Ectodermal cell (in vitro differentiated cells): ENCODE measurements around the gene CDH4.

Experiments
- H3K27ac ChIP-seq: 2 replicates; pipeline ENCODE4 v1.7.0; 2013; ENCODE audit warnings: mild to moderate bottlenecking, low read depth, low read length; ENCODE audit not compliant: insufficient read depth, poor library complexity, severe bottlenecking
- H3K27me3 ChIP-seq: 2 replicates; pipeline ENCODE4 v1.7.0; 2013; ENCODE audit warnings: mild to moderate bottlenecking, low read length; ENCODE audit not compliant: insufficient read depth, control insufficient read depth, poor library complexity, severe bottlenecking
- H3K36me3 ChIP-seq: one replicate; pipeline ENCODE4 v1.7.0; 2013; ENCODE audit warnings: low read length; ENCODE audit not compliant: control insufficient read depth, insufficient read depth
- H3K4me1 ChIP-seq: one replicate; pipeline ENCODE4 v1.7.0; 2013; ENCODE audit warnings: low read length; ENCODE audit not compliant: control insufficient read depth, insufficient read depth
- H3K4me3 ChIP-seq: 2 replicates; pipeline ENCODE4 v1.7.0; 2013; ENCODE audit warnings: low read depth, low read length, control low read depth; ENCODE audit not compliant: insufficient read depth
- H3K9me3 ChIP-seq: 2 replicates; pipeline ENCODE4 v1.7.0; 2013; ENCODE audit warnings: mild to moderate bottlenecking, low read length, moderate library complexity; ENCODE audit not compliant: control insufficient read depth
- WGBS, 2 experiments: methylation state at CpG; one replicate each; pipeline ENCODE4 v1.1.7; 2013; ENCODE audit warnings: missing lambda C conversion rate in 2 of 2; 5-methylcytosine and 5-hydroxymethylcytosine counted together

The CDH4 gene

GRCh38 chr20:61600016-61600415, 348.0 kb downstream of the CDH4 start:
- H3K27ac ChIP-seq: no peak overlapping the region

GRCh38 chr20:61601361-61601760, 349.3 kb downstream of the CDH4 start:
- Histone ChIP-seq H3K4me1 (peaks cover 12% of the 10 kb centered on the region), H3K36me3 (no peaks in the 10 kb centered on the region), H3K4me3 (no peak overlapping the region), H3K27me3 (no peaks in the 10 kb centered on the region), H3K27ac (no peak overlapping the region), H3K9me3 (no peaks in the 10 kb centered on the region)
- WGBS, 2 experiments: 95 to 96% methylated on average over 12 of the region's 12 CpGs

More at GRCh38 chr20:61600016-61600415, 348.0 kb downstream of the CDH4 start:
- 95 to 96% methylated on average over 16 of the region's 16 CpGs for WGBS, 2 experiments
- Histone ChIP-seq H3K4me1 (peaks cover 12% of the 10 kb centered on the region), H3K4me3 (no peak overlapping the region), H3K27me3 (no peaks in the 10 kb centered on the region), H3K36me3 (no peaks in the 10 kb centered on the region), H3K9me3 (no peaks in the 10 kb centered on the region)

GRCh38 chr20:61601853-61602252, 349.8 kb downstream of the CDH4 start:
- Histone ChIP-seq H3K27me3 (no peaks in the 10 kb centered on the region), H3K4me3 (no peak overlapping the region)
- 94% methylated on average over 14 of the region's 14 CpGs for WGBS, 2 experiments

GRCh38 chr20:61603715-61604114, 351.7 kb downstream of the CDH4 start:
- H3K27ac ChIP-seq: no peak overlapping the region
- no peak overlapping the region for H3K4me3 ChIP-seq
- H3K4me1 ChIP-seq: peaks cover 9% of the 10 kb centered on the region
- no peaks in the 10 kb centered on the region for H3K36me3 ChIP-seq
- H3K9me3 ChIP-seq: no peaks in the 10 kb centered on the region
- WGBS, 2 experiments: 85 to 94% methylated on average over 5 of the region's 5 CpGs
- no peaks in the 10 kb centered on the region for H3K27me3 ChIP-seq

More at GRCh38 chr20:61601853-61602252, 349.8 kb downstream of the CDH4 start:
- peaks cover 12% of the 10 kb centered on the region for H3K4me1 ChIP-seq
- no peaks in the 10 kb centered on the region for H3K36me3 ChIP-seq
- H3K9me3 ChIP-seq: no peaks in the 10 kb centered on the region
- H3K27ac ChIP-seq: no peak overlapping the region

GRCh38 chr20:61604549-61604948, 352.5 kb downstream of the CDH4 start:
- peaks cover 1% of the 10 kb centered on the region for H3K4me1 ChIP-seq
- H3K27ac ChIP-seq: no peak overlapping the region
- 90 to 94% methylated on average over 7 of the region's 7 CpGs for WGBS, 2 experiments

GRCh38 chr20:61605283-61605682, 353.2 kb downstream of the CDH4 start:
- Histone ChIP-seq H3K27me3 (no peaks in the 10 kb centered on the region), H3K4me1 (no peaks in the 10 kb centered on the region), H3K27ac (no peak overlapping the region), H3K36me3 (no peaks in the 10 kb centered on the region), H3K9me3 (no peaks in the 10 kb centered on the region), H3K4me3 (no peak overlapping the region)

More at GRCh38 chr20:61604549-61604948, 352.5 kb downstream of the CDH4 start:
- no peaks in the 10 kb centered on the region for H3K9me3 ChIP-seq
- H3K36me3 ChIP-seq: no peaks in the 10 kb centered on the region
- H3K4me3 ChIP-seq: no peak overlapping the region
- H3K27me3 ChIP-seq: no peaks in the 10 kb centered on the region

- H3K9me3 ChIP-seq: no peaks in the 10 kb centered on the region
- no peak overlapping the region for H3K4me3 ChIP-seq
- WGBS, 2 experiments: 92 to 93% methylated on average over 12 of the region's 12 CpGs
- no peaks in the 10 kb centered on the region for H3K27me3 ChIP-seq
- no peak overlapping the region for H3K27ac ChIP-seq
- no peaks in the 10 kb centered on the region for H3K36me3 ChIP-seq
- no peaks in the 10 kb centered on the region for H3K4me1 ChIP-seq
Measured at GRCh38 chr20:61605862-61606557, 353.9 kb downstream of the CDH4 start.

- no peaks in the 10 kb centered on the region for H3K27me3 ChIP-seq
- 69% methylated on average over 21 of the region's 21 CpGs for WGBS, 2 experiments
Measured at GRCh38 chr20:61608275-61609085, 356.4 kb downstream of the CDH4 start.

GRCh38 chr20:61609461-61609860, 357.4 kb downstream of the CDH4 start:
- Histone ChIP-seq H3K27me3 (no peaks in the 10 kb centered on the region), H3K36me3 (no peaks in the 10 kb centered on the region), H3K27ac (no peak overlapping the region), H3K9me3 (no peaks in the 10 kb centered on the region), H3K4me3 (no peak overlapping the region), H3K4me1 (no peaks in the 10 kb centered on the region)
- WGBS, 2 experiments: 81 to 87% methylated on average over 9 of the region's 9 CpGs

More at GRCh38 chr20:61608275-61609085, 356.4 kb downstream of the CDH4 start:
- H3K9me3 ChIP-seq: no peaks in the 10 kb centered on the region
- H3K36me3 ChIP-seq: no peaks in the 10 kb centered on the region
- no peak overlapping the region for H3K27ac ChIP-seq
- H3K4me3 ChIP-seq: no peak overlapping the region
- H3K4me1 ChIP-seq: no peaks in the 10 kb centered on the region

- Histone ChIP-seq H3K27ac (no peak overlapping the region), H3K27me3 (no peaks in the 10 kb centered on the region), H3K9me3 (no peaks in the 10 kb centered on the region), H3K4me1 (no peaks in the 10 kb centered on the region), H3K36me3 (no peaks in the 10 kb centered on the region), H3K4me3 (no peak overlapping the region)
- WGBS, 2 experiments: 86 to 87% methylated on average over 11 to 12 of the region's 13 CpGs
Measured at GRCh38 chr20:61611401-61612180, 359.5 kb downstream of the CDH4 start.
